HEK293T (cell line): ENCODE measurements around the gene C16orf90.
"Not testable (repeated sequence)": the region's sequence is repeated elsewhere in the genome, so short reads cannot be mapped to it uniquely, and the experiment has no call there.

Experiments used
- CTCF ChIA-PET: fragments of 350-600 bp; formaldehyde crosslinking; extraction: SDS; loops from one replicate; lab custom pipeline; 2021; ENCODE audit warnings: antibody characterized with exemption, inconsistent platforms; lab: Yijun Ruan, JAX
- POLR2A ChIA-PET: fragments of 350-600 bp; formaldehyde crosslinking; extraction: SDS; loops from one replicate; lab custom pipeline; 2020; ENCODE audit warnings: antibody characterized with exemption, inconsistent platforms; lab: Yijun Ruan, JAX
- DNase-seq: peaks from one replicate; pipeline ENCODE4 v3.0.0; 2012; ENCODE audit warnings: mixed read lengths; ENCODE audit errors: extremely low spot score
- ARNT ChIP-seq: fragments of 450-650 bp; IDR thresholded peaks from 2 replicates; pipeline ENCODE4 v1.6.1; 2017; ENCODE audit warnings: mild to moderate bottlenecking
- BHLHE40 ChIP-seq: fragments of 450-650 bp; IDR thresholded peaks from 2 replicates; pipeline ENCODE4 v1.6.1; 2016; ENCODE audit warnings: mild to moderate bottlenecking, moderate library complexity, borderline replicate concordance
- CTBP1 ChIP-seq: fragments of 450-650 bp; IDR thresholded peaks from 2 replicates; pipeline ENCODE4 v1.6.1; 2016; ENCODE audit warnings: borderline replicate concordance
- ELF4 ChIP-seq: fragments of 450-650 bp; IDR thresholded peaks from 2 replicates; pipeline ENCODE4 v1.6.1; 2017; ENCODE audit warnings: antibody characterized with exemption
- FOXA1 ChIP-seq: fragments of 450-650 bp; IDR thresholded peaks from 2 replicates; pipeline ENCODE4 v1.6.1; 2016; ENCODE audit warnings: mild to moderate bottlenecking
- FOXK2 ChIP-seq: fragments of 450-650 bp; IDR thresholded peaks from 2 replicates; pipeline ENCODE4 v1.6.1; 2016; ENCODE audit warnings: mild to moderate bottlenecking
- FOXM1 ChIP-seq: fragments of 450-650 bp; IDR thresholded peaks from 2 replicates; pipeline ENCODE4 v1.6.1; 2017; ENCODE audit warnings: mild to moderate bottlenecking, borderline replicate concordance
- HDGF ChIP-seq: fragments of 450-650 bp; IDR thresholded peaks from 2 replicates; pipeline ENCODE4 v1.6.1; 2017; ENCODE audit warnings: antibody characterized with exemption, borderline replicate concordance
- L3MBTL2 ChIP-seq: fragments of 450-650 bp; conservative IDR thresholded peaks from 2 replicates; pipeline ENCODE4 v1.6.1; 2016; ENCODE audit warnings: mild to moderate bottlenecking
- LEF1 ChIP-seq: fragments of 450-650 bp; IDR thresholded peaks from 2 replicates; pipeline ENCODE4 v1.6.1; 2017; ENCODE audit warnings: mild to moderate bottlenecking, borderline replicate concordance
- NFRKB ChIP-seq: fragments of 450-650 bp; IDR thresholded peaks from 2 replicates; pipeline ENCODE4 v1.6.1; 2016; ENCODE audit warnings: mild to moderate bottlenecking, moderate library complexity
- SP1 ChIP-seq: fragments of 450-650 bp; IDR thresholded peaks from 2 replicates; pipeline ENCODE4 v1.6.1; 2017
- SUZ12 ChIP-seq: fragments of 450-650 bp; IDR thresholded peaks from 2 replicates; pipeline ENCODE4 v1.6.1; 2016; ENCODE audit warnings: mild to moderate bottlenecking
- TARDBP ChIP-seq: fragments of 450-650 bp; IDR thresholded peaks from 2 replicates; pipeline ENCODE4 v1.6.1; 2016
- ZNF384 ChIP-seq: fragments of 450-650 bp; IDR thresholded peaks from 2 replicates; pipeline ENCODE4 v1.6.1; 2016
- TF ChIP-seq, protein P1 (sequence below): fragments of 450-650 bp; IDR thresholded peaks from 2 replicates; pipeline ENCODE4 v1.6.1; 2016

C16orf90 gene

DNA sequence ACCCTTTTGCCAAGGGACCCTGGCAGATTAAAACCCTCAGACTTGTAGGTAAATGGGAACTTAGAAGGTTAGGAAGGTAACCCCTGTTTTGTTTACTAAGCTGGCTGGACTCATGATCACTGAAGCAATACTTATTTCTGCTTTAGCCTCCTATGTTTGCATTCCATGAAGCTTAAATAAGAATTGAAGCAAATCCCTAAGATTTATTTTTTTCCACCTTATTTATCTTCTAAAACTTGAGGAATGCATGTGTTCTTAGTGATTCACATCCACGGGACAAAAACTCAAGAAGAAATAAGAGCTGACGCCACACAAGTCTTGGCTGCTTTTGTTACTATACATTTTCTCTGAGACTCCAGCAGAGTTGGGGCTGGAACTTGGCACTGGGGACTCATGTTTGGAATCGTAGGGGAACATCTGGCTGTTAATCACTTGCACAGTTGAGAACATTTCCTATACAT lies 41.0 kb upstream of the C16orf90 start:
- ChIA-PET CTCF (no interaction called here), POLR2A (no interaction called here)
- TF ChIP-seq FOXM1 = no peak
- TF ChIP-seq BHLHE40 = no peak
- TF ChIP-seq L3MBTL2 = no peak
- TF ChIP-seq, protein P1, sequence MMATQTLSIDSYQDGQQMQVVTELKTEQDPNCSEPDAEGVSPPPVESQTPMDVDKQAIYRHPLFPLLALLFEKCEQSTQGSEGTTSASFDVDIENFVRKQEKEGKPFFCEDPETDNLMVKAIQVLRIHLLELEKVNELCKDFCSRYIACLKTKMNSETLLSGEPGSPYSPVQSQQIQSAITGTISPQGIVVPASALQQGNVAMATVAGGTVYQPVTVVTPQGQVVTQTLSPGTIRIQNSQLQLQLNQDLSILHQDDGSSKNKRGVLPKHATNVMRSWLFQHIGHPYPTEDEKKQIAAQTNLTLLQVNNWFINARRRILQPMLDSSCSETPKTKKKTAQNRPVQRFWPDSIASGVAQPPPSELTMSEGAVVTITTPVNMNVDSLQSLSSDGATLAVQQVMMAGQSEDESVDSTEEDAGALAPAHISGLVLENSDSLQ = no peak
- TF ChIP-seq SP1 = no peak
- no peak for TF ChIP-seq SUZ12
- TF ChIP-seq ZNF384 = no peak
- TF ChIP-seq HDGF = no peak
- no peak for TF ChIP-seq ELF4
- no peak for TF ChIP-seq FOXK2
- TF ChIP-seq NFRKB = no peak
- TF ChIP-seq ARNT = no peak
- TF ChIP-seq LEF1 = no peak
- no peak for TF ChIP-seq TARDBP
- no peak for TF ChIP-seq CTBP1
- no peak for TF ChIP-seq FOXA1
- no peak for DNase-seq

DNA sequence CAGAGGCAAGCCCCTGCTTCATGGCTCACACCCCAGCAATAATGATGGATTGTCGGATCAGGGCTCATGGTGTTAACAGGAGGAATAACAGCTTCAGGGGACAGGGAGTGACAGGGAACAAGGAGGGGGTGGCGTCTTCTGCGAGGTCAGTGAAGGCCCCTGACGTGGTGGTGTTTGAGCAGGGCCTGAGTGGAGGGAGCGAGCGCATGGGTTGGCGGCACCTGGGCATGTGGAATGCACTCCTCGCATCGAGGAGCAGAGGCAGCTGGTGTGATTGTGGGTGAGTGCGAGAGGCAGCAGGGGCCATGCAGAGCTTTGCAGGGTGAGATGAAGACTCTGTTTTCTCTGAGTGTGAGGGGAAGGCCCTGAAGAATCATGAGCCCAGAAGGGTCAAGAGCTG lies 38.8 kb upstream of the C16orf90 start:
- POLR2A ChIA-PET = no interaction called here
- no peak for TF ChIP-seq BHLHE40
- TF ChIP-seq TARDBP = no peak
- no peak for TF ChIP-seq FOXK2
- no peak for TF ChIP-seq FOXA1
- TF ChIP-seq, protein P1 = no peak
- no peak for TF ChIP-seq L3MBTL2
- TF ChIP-seq NFRKB = no peak
- no peak for TF ChIP-seq ELF4
- no peak for TF ChIP-seq SUZ12
- CTCF ChIA-PET = no interaction called here
- no peak for DNase-seq

DNA sequence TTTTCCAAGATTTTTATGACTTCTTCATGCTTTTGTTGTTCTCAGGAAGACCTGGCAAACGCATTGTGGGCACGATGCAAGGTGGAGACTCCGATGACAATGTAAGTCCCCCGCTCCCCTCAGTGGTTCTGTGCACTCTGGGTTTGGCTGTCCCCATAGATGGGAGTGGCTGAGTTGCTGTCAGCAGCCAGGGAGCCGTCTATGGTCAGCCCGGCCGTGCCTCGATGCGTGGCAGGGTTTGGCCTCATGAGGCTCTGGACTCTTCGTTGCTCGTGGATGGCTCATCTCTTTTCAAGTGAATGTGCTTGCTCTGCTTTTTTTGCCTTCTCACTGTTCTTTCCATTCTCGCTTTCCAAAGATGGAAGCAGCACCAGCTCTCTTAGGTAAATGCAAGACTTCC lies 37.5 kb upstream of the C16orf90 start:
- no peak for DNase-seq
- ChIA-PET CTCF (no interaction called here), POLR2A (no interaction called here)
- no peak for TF ChIP-seq L3MBTL2
- no peak for TF ChIP-seq ARNT
- TF ChIP-seq FOXM1 = no peak
- TF ChIP-seq FOXK2 = no peak
- no peak for TF ChIP-seq BHLHE40
- no peak for TF ChIP-seq LEF1
- TF ChIP-seq SUZ12 = no peak
- no peak for TF ChIP-seq ZNF384
- no peak for TF ChIP-seq SP1
- no peak for TF ChIP-seq FOXA1
- no peak for TF ChIP-seq ELF4

DNA sequence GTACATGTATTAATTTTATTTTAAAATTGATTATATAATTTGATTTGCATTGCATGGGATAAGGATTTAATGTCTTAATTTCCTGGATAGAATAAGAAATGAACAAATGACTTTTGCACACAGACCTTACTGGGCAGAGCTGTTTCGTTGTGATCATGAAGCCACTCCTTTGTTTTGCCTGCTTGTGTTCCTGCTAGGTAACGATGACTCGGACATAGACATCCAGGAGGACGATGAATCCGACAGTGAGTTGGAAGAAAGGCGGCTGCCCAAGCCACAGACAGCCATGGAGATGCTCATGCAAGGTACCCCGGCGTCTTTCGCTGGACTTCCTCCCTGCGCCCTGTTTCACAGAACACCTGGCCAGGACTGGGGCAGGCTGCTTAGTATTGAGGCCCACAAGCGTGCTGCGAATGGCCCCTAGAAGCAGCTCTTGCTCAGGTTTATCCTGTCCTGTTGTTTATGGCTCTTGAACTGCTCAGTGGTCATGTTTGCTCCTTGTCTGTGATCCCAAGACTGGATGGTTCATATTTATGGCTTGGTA lies 35.2 kb upstream of the C16orf90 start:
- POLR2A ChIA-PET = no interaction called here
- DNase-seq = no peak
- TF ChIP-seq FOXM1 = no peak
- TF ChIP-seq BHLHE40 = no peak
- TF ChIP-seq NFRKB = no peak
- no peak for TF ChIP-seq SUZ12
- TF ChIP-seq TARDBP = no peak
- no peak for TF ChIP-seq FOXK2
- TF ChIP-seq CTBP1 = no peak
- TF ChIP-seq SP1 = no peak
- no peak for TF ChIP-seq ZNF384
- TF ChIP-seq, protein P1 = no peak
- no peak for TF ChIP-seq L3MBTL2
- TF ChIP-seq LEF1 = no peak
- TF ChIP-seq ARNT = no peak
- no peak for TF ChIP-seq ELF4
- TF ChIP-seq HDGF = no peak
- TF ChIP-seq FOXA1 = no peak
- CTCF ChIA-PET = no interaction called here

DNA sequence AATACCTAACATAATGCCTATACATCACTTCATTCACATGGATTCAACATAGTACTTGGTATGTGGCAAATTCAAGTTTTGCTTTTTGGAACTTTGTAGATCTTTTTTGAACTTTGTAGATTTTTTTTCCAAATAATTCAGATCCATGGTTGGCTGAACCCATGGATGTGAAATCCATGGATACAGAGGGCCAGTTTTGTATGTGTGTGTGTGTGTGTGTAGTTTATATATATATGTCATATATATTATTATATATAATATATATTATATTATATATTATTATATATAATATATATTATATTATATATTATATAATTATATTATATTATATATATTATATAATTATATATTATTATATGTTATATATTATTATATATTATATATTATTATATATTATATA lies 33.9 kb upstream of the C16orf90 start:
- no peak for DNase-seq
- TF ChIP-seq FOXM1 = no peak
- ChIA-PET POLR2A (no interaction called here), CTCF (no interaction called here)

DNA sequence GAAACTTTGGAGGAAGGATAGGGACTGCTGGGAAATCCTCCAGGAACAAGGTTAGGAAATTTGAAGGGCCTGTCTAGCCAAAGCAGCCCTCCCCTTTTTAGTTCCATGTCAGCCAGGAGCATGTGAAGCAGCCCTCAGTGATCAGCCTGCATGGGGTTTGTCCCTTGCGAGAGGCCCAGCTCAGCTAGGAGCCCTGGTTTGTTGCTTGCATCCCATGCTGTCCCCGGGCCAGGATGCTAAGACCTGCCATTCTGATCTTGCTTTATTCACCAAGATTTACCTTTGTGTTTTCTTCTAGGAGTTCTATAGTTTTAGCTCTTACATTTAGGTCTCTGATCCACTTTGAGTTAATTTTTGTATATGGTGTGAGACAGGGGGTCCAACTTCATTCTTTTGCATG lies 33.1 kb upstream of the C16orf90 start:
- ChIA-PET CTCF (no interaction called here), POLR2A (no interaction called here)
- TF ChIP-seq, protein P1 = no peak
- TF ChIP-seq ZNF384 (no peak), TARDBP (no peak), FOXM1 (no peak), L3MBTL2 (no peak), LEF1 (no peak), ELF4 (no peak), ARNT (no peak), SP1 (no peak), NFRKB (no peak), FOXK2 (no peak), CTBP1 (no peak), SUZ12 (no peak), FOXA1 (no peak)
- no peak for DNase-seq

DNA sequence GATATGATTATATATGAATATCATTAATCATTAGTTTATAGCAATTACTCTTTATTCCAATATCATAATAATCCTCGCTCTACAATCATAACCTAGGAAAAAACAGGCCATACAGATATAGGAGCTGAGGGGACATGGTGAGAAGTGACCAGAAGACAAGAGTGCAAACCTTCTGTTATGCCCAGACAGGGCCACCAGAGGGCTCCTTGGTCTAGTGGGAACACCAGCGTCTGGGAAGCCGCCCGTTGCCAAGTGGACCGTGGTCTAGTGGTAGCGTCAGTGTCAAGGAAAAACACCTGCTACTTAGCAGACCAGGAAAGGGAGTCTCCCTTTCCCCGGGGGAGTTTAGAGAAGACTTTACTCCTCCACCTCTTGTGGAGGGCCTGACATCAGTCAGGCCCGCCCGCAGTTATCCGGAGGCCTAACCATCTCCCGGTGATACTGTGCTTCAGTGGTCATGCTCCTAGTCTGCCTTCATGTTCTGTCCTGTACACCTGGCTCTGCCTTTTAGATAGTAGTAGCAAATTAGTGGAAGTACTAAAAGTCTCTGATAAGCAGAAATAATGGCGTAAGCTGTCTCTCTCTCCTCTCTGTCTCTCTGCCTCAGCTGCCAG lies 32.0 kb upstream of the C16orf90 start:
- POLR2A ChIA-PET, DNase-seq: not testable (repeated sequence)
- CTCF ChIA-PET = interaction anchor here (0.6 to 1.7 kb wide), 3 partner anchors 10 to 196 kb away, joined by 3 to 4 read pairs (median 3); no protein-coding TSS in a partner anchor
